Fibroblast of the aortic adventitia (primary cell): ENCODE results near the gene SUCO. TPM values are rescaled to one million over a fixed set of nuclear protein-coding genes. Genes with fewer than 3 reads are reported as not detected.

Source experiments
- DNase-seq: peaks from one replicate; pipeline ENCODE4 v3.0.0-alpha.2; 2010; ENCODE audit warnings: low read depth
- H3K4me3 ChIP-seq: 2 replicates; pipeline ENCODE4 v1.5.1; 2011; ENCODE audit warnings: low read depth, mild to moderate bottlenecking, control low read depth, low read length, moderate library complexity
- CTCF ChIP-seq: IDR thresholded peaks from 2 replicates; pipeline ENCODE4 v1.5.1; 2011; ENCODE audit warnings: mild to moderate bottlenecking, low read length, control low read depth, inconsistent platforms; ENCODE audit not compliant: insufficient read depth
- total RNA-seq: library from RNA; depleted of rRNA; stranded (reverse); fragments of >200 nt; gene quantifications from 2 replicates; pipeline ENCODE4 v1.2.3, GENCODE V29; 2012; ENCODE audit warnings: low replicate concordance

The SUCO gene
- total RNA-seq = 44.2 and 53.3 TPM in 2 replicates

GRCh38 chr1:172532700-172533512, at the start of gene SUCO:
TSS of gene SUCO (plus strand) at chr1:172533150. CDS start at chr1:172533436, 286 bp downstream.
- H3K4me3 ChIP-seq = peak within 1 kb of the TSS; percentile 88
- TF ChIP-seq CTCF = peak; percentile 37
- peak; percentile 98 for DNase-seq

GRCh38 chr1:172483448-172483847, 49.5 kb upstream of the SUCO start:
- peak; percentile 9 for DNase-seq
- no peak for TF ChIP-seq CTCF
- no peak overlapping the region for H3K4me3 ChIP-seq

GRCh38 chr1:172484252-172484651, 48.7 kb upstream of the SUCO start:
- TF ChIP-seq CTCF = no peak
- no peak for DNase-seq
- no peak overlapping the region for H3K4me3 ChIP-seq

- H3K4me3 ChIP-seq = no peak overlapping the region
- TF ChIP-seq CTCF = no peak
- DNase-seq = no peak
These were observed 47.3 kb upstream of the SUCO start for GRCh38 chr1:172485626-172486025.

- H3K4me3 ChIP-seq = no peak overlapping the region
- no peak for TF ChIP-seq CTCF
- no peak for DNase-seq
These were observed 46.0 kb upstream of the SUCO start for GRCh38 chr1:172486805-172487454.

GRCh38 chr1:172487550-172487949, 45.4 kb upstream of the SUCO start:
- no peak overlapping the region for H3K4me3 ChIP-seq
- DNase-seq = no peak
- no peak for TF ChIP-seq CTCF
